Osteocyte (in vitro differentiated cells): ENCODE results near the gene MMP20. TPM values are rescaled to one million over a fixed set of nuclear protein-coding genes. Genes with fewer than 3 reads are reported as not detected.
A peak's percentile ranks its signal among the peaks of the same experiment; 100 is the strongest.

ENCODE experiments used
- DNase-seq: peaks from one replicate; pipeline ENCODE4 v3.0.0; 2021; ENCODE audit warnings: mixed read lengths; ENCODE audit not compliant: unreplicated experiment; ENCODE audit errors: extremely low spot score
- H3K27ac Mint-ChIP-seq: one replicate; pipeline ENCODE4 v1.8.0; 2021; ENCODE audit warnings: mild to moderate bottlenecking, mixed read lengths; ENCODE audit not compliant: unreplicated experiment
- H3K27me3 Mint-ChIP-seq: one replicate; pipeline ENCODE4 v1.8.0; 2021; ENCODE audit warnings: mixed read lengths; ENCODE audit not compliant: unreplicated experiment
- H3K36me3 Mint-ChIP-seq: one replicate; pipeline ENCODE4 v1.8.0; 2021; ENCODE audit warnings: mixed read lengths; ENCODE audit not compliant: unreplicated experiment
- H3K4me1 Mint-ChIP-seq: one replicate; pipeline ENCODE4 v1.8.0; 2021; ENCODE audit warnings: mixed read lengths; ENCODE audit not compliant: unreplicated experiment
- H3K4me3 Mint-ChIP-seq: one replicate; pipeline ENCODE4 v1.8.0; 2021; ENCODE audit warnings: mild to moderate bottlenecking, moderate library complexity, mixed read lengths; ENCODE audit not compliant: unreplicated experiment
- H3K9me3 Mint-ChIP-seq: one replicate; pipeline ENCODE4 v1.8.0; 2021; ENCODE audit warnings: mixed read lengths; ENCODE audit not compliant: unreplicated experiment
- total RNA-seq: library from RNA; stranded (reverse); gene quantifications from 2 replicates; pipeline ENCODE4 v1.2.1, GENCODE V29; 2021
- TF ChIP-seq, protein P1 (sequence below): fragments of 200-600 bp; sonication (generic); IDR thresholded peaks from 2 replicates; pipeline ENCODE4 v1.5.0; 2021; ENCODE audit warnings: antibody characterized with exemption, mild to moderate bottlenecking, moderate library complexity

MMP20 gene
- total RNA-seq, 1 donor from 2014 or later = not detected

DNA sequence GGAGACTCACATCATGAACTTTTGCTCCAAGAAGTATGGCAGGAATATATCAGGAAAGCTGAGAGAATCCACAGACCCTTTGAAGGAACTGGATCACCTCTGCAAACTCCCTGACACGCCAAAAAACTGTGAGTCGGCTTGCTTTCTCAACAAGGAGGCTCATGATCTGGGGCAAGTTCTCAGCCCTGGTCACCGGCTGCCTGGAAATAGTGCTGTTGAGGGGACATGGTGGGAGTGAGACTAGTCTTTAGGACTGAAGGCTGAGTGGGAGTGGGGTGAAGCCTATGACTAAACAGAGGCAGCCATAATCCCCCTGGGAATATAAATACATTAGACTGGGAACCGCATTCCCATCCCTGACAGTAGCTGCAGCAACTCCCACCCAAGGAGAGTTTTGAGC, 86.2 kb downstream of the MMP20 start:
- Mint-ChIP-seq H3K36me3 (no peaks in the 10 kb centered on the region), H3K27me3 (peaks cover 27% of the 10 kb centered on the region), H3K9me3 (peaks cover 3% of the 10 kb centered on the region), H3K4me3 (no peak overlapping the region), H3K27ac (no peak overlapping the region), H3K4me1 (no peaks in the 10 kb centered on the region)
- no peak for DNase-seq
- TF ChIP-seq, protein P1, sequence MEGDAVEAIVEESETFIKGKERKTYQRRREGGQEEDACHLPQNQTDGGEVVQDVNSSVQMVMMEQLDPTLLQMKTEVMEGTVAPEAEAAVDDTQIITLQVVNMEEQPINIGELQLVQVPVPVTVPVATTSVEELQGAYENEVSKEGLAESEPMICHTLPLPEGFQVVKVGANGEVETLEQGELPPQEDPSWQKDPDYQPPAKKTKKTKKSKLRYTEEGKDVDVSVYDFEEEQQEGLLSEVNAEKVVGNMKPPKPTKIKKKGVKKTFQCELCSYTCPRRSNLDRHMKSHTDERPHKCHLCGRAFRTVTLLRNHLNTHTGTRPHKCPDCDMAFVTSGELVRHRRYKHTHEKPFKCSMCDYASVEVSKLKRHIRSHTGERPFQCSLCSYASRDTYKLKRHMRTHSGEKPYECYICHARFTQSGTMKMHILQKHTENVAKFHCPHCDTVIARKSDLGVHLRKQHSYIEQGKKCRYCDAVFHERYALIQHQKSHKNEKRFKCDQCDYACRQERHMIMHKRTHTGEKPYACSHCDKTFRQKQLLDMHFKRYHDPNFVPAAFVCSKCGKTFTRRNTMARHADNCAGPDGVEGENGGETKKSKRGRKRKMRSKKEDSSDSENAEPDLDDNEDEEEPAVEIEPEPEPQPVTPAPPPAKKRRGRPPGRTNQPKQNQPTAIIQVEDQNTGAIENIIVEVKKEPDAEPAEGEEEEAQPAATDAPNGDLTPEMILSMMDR = no peak

DNA sequence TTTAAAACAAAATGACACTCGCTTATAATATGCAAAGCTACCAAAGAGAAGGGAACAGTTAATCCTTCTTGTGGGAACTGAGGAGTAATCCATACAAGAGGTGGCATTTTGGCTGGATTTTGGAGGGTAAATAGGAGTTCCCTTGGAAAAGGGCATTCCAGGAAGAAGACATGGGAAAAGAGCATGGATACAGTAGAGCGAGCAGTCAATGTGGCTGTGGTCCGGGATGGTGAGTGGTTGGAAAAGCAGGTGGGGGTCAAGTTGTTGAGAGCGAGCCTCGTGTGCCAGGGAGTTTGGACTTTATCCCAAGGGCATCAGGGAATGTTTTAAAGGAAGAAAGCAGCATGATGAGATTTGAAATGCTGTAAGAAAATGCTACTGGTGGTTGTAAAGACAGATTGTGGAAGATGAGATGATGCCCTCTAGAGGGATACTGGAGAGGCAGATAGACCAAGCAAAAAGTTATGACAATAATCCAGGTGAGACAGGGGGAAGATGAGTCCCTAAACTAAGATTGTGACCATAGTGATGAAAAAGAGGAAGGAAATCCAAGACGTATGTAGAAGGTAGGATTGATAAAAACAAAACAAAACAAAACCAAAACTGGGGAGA, 90.8 kb downstream of the MMP20 start:
- Mint-ChIP-seq H3K27ac (no peak overlapping the region), H3K4me1 (no peaks in the 10 kb centered on the region), H3K9me3 (no peaks in the 10 kb centered on the region), H3K27me3 (peaks cover 27% of the 10 kb centered on the region), H3K4me3 (no peak overlapping the region), H3K36me3 (no peaks in the 10 kb centered on the region)
- TF ChIP-seq, protein P1 = peak; percentile 16
- no peak for DNase-seq

DNA sequence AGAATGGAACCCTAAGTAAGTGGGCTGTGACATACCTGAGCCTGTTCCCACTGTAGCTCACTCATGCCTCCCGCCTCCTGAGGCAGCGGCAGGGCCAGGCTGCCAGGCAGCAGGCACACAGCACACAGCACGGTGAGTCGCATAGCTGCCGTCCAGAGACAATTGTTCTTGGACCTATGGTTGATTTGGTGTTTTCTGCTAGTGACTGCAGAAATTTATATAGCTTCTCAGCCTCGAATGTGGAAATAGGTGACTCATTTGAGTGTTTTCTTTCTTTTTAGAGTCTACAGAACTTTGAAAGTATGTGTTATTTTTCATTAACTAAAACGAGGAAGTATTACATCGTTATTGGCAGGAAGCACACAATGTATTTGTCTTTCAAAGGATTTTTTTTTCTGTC, 94.6 kb downstream of the MMP20 start, which contains the start of gene MMP7:
Gene MMP7 (minus strand): TSS at position 190 of the 400 bp plus-strand sequence. CDS start 47 bp downstream, at position 143.
- Mint-ChIP-seq H3K27ac (no peak within 1 kb of the TSS), H3K4me1 (no peaks in the 10 kb centered on the region), H3K27me3 (peaks cover 12% of the 10 kb centered on the region), H3K36me3 (no peaks in the 10 kb centered on the region), H3K4me3 (no peak within 1 kb of the TSS), H3K9me3 (no peaks in the 10 kb centered on the region)
- DNase-seq = no peak
- TF ChIP-seq, protein P1 = no peak

DNA sequence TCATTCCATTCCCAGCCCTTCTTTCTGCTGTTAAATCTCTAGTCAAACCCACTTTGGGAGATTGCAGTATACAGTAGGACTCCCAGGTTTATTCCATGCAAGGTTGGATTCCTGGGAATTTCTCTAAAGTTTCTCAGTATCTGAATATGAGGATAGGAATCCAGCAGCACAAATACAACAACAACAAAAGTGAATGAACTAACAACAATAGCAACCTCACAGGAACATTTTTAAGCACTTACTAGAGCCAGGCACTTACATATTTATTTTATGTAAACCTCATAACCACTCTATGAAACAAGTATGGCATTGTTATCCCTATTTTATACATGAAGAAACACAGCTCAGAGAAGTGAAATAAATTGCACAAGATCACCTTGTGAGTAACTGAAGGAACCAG, 96.5 kb downstream of the MMP20 start:
- H3K36me3 Mint-ChIP-seq = no peaks in the 10 kb centered on the region
- no peaks in the 10 kb centered on the region for H3K27me3 Mint-ChIP-seq
- H3K9me3 Mint-ChIP-seq = no peaks in the 10 kb centered on the region

DNA sequence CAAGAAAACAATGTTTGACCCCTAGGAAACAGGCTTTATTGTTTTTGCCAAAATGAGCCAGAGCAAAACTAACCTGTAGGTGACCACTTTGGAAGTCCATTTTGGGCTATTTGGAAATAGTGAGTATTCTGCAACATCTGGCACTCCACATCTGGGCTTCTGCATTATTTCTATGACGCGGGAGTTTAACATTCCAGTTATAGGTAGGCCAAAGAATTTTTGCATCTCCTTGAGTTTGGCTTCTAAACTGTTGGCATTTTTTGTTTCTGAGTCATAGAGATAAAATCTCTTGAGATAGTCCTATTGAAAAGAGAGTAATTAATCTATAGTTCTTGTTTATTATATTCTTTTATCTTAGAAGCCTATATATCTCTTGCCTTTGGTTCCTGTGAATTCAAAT, 97.4 kb downstream of the MMP20 start:
- DNase-seq = no peak
- H3K4me1 Mint-ChIP-seq = no peaks in the 10 kb centered on the region
- no peaks in the 10 kb centered on the region for H3K36me3 Mint-ChIP-seq
- no peak overlapping the region for H3K27ac Mint-ChIP-seq
- no peaks in the 10 kb centered on the region for H3K9me3 Mint-ChIP-seq
- TF ChIP-seq, protein P1 = no peak
- H3K4me3 Mint-ChIP-seq = no peak overlapping the region
- no peaks in the 10 kb centered on the region for H3K27me3 Mint-ChIP-seq

More for the DNA sequence above, 96.5 kb downstream of the MMP20 start:
- no peaks in the 10 kb centered on the region for H3K4me1 Mint-ChIP-seq
- no peak for DNase-seq
- TF ChIP-seq, protein P1 = no peak
- no peak overlapping the region for H3K4me3 Mint-ChIP-seq
- H3K27ac Mint-ChIP-seq = no peak overlapping the region
